SU-DHL-6 (cell line): ENCODE data around the gene CHI3L2.
A peak's percentile ranks its signal among the peaks of the same experiment; 100 is the strongest.

ENCODE experiments used
- H2AFZ ChIP-seq: fragments of 200-600 bp; sonication (generic); 2 replicates; pipeline ENCODE4 v1.6.1; 2014; ENCODE audit warnings: low read depth, mild to moderate bottlenecking, moderate library complexity, mixed read lengths, antibody characterized with exemption, low read length; ENCODE audit not compliant: severe bottlenecking
- H3F3A ChIP-seq: fragments of 200-600 bp; shearing (Covaris generic); 2 replicates; pipeline ENCODE4 v1.6.0; 2016; ENCODE audit warnings: antibody characterized with exemption, mild to moderate bottlenecking; ENCODE audit not compliant: insufficient read depth
- H3K27ac ChIP-seq: fragments of 200-600 bp; sonication (generic); 2 replicates; pipeline ENCODE4 v1.5.1; 2016; ENCODE audit warnings: low read depth, mild to moderate bottlenecking, low read length, moderate library complexity, mixed read lengths
- H3K27me3 ChIP-seq: fragments of 200-600 bp; sonication (generic), shearing (Covaris generic); 2 replicates; pipeline ENCODE4 v1.6.0; 2014; ENCODE audit warnings: mild to moderate bottlenecking, low read length
- H3K36me3 ChIP-seq: fragments of 200-600 bp; sonication (generic); 2 replicates; pipeline ENCODE4 v1.6.1; 2014; ENCODE audit warnings: mild to moderate bottlenecking, low read length, mixed read lengths
- H3K4me2 ChIP-seq: fragments of 300-600, 200-600 bp; shearing (Covaris generic), sonication (generic); 2 replicates; pipeline ENCODE4 v1.6.0; 2014; ENCODE audit warnings: low read length, low read depth, mild to moderate bottlenecking; ENCODE audit not compliant: poor library complexity, severe bottlenecking
- H3K4me3 ChIP-seq: fragments of 200-600 bp; sonication (generic); 2 replicates; pipeline ENCODE4 v1.5.1; 2014; ENCODE audit warnings: antibody characterized with exemption, low read length, mild to moderate bottlenecking, mixed read lengths; ENCODE audit not compliant: insufficient read depth, poor library complexity, severe bottlenecking
- H3K79me2 ChIP-seq: fragments of 200-600 bp; sonication (generic); 2 replicates; pipeline ENCODE4 v1.6.1; 2014; ENCODE audit warnings: mild to moderate bottlenecking, low read length, moderate library complexity; ENCODE audit not compliant: insufficient read depth
- H3K9ac ChIP-seq: fragments of 200-600 bp; sonication (generic); 2 replicates; pipeline ENCODE4 v1.7.0; 2014; ENCODE audit warnings: mild to moderate bottlenecking, low read length
- H3K9me2 ChIP-seq: fragments of 200-600 bp; sonication (generic); replicated peaks from 2 replicates; pipeline ENCODE4 v1.6.1; 2014; ENCODE audit warnings: low read length; ENCODE audit not compliant: insufficient read depth
- H3K9me3 ChIP-seq: fragments of 200-600 bp; sonication (generic); 2 replicates; pipeline ENCODE4 v1.6.1; 2014; ENCODE audit warnings: low read length, mixed read lengths; ENCODE audit not compliant: insufficient read depth
- H4K20me1 ChIP-seq: fragments of 200-600 bp; sonication (generic); 2 replicates; pipeline ENCODE4 v1.6.1; 2014; ENCODE audit warnings: low read depth, mild to moderate bottlenecking, antibody characterized with exemption, low read length, moderate library complexity, mixed read lengths
- EZH2phosphoT487 ChIP-seq: fragments of 200-600 bp; sonication (generic), shearing (Covaris generic); conservative IDR thresholded peaks from 2 replicates; pipeline ENCODE4 v1.6.1; 2018; ENCODE audit warnings: mild to moderate bottlenecking, antibody characterized with exemption, low read length, moderate library complexity, mixed read lengths
- TF ChIP-seq, protein P1 (sequence below): fragments of 200-600 bp; sonication (generic); IDR thresholded peaks from one replicate; pipeline ENCODE4 v1.5.1; 2017; ENCODE audit warnings: antibody characterized with exemption, mild to moderate bottlenecking, low read length, moderate library complexity; ENCODE audit not compliant: insufficient read depth, poor library complexity, severe bottlenecking

CHI3L2 gene

GRCh38 chr1:111199881-111200801, 27.4 kb upstream of the CHI3L2 start, which contains the start of gene DENND2D:
Gene DENND2D (minus strand): TSS chr1:111200646. CDS start chr1:111200459, 187 bp downstream.
- H3K27ac ChIP-seq = peak within 1 kb of the TSS; percentile 91
- H3K4me2 ChIP-seq = no peak within 1 kb of the TSS
- no peaks in the 10 kb centered on the region for H3K9me2 ChIP-seq
- no peaks in the 10 kb centered on the region for H3K9me3 ChIP-seq
- H3K79me2 ChIP-seq = peaks cover 23% of the 10 kb centered on the region
- TF ChIP-seq EZH2phosphoT487 = no peak
- TF ChIP-seq, protein P1, sequence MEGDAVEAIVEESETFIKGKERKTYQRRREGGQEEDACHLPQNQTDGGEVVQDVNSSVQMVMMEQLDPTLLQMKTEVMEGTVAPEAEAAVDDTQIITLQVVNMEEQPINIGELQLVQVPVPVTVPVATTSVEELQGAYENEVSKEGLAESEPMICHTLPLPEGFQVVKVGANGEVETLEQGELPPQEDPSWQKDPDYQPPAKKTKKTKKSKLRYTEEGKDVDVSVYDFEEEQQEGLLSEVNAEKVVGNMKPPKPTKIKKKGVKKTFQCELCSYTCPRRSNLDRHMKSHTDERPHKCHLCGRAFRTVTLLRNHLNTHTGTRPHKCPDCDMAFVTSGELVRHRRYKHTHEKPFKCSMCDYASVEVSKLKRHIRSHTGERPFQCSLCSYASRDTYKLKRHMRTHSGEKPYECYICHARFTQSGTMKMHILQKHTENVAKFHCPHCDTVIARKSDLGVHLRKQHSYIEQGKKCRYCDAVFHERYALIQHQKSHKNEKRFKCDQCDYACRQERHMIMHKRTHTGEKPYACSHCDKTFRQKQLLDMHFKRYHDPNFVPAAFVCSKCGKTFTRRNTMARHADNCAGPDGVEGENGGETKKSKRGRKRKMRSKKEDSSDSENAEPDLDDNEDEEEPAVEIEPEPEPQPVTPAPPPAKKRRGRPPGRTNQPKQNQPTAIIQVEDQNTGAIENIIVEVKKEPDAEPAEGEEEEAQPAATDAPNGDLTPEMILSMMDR = no peak
- H3K9ac ChIP-seq = no peak within 1 kb of the TSS; the same call in 1 of the 2 replicates
- H3K36me3 ChIP-seq = no peaks in the 10 kb centered on the region
- peaks cover 14% of the 10 kb centered on the region for H3F3A ChIP-seq
- no peaks in the 10 kb centered on the region for H3K27me3 ChIP-seq
- H4K20me1 ChIP-seq = no peaks in the 10 kb centered on the region
- no peak within 1 kb of the TSS for H3K4me3 ChIP-seq
- H2AFZ ChIP-seq = no peak within 1 kb of the TSS

- Histone ChIP-seq H4K20me1 (no peaks in the 10 kb centered on the region), H3K9ac (no peak overlapping the region), H3K9me2 (no peaks in the 10 kb centered on the region), H3F3A (peaks cover 20% of the 10 kb centered on the region), H3K27me3 (no peaks in the 10 kb centered on the region), H3K4me2 (no peak overlapping the region), H2AFZ (no peak overlapping the region), H3K27ac (peak overlapping the region; percentile 91), H3K36me3 (no peaks in the 10 kb centered on the region), H3K4me3 (no peak overlapping the region), H3K9me3 (no peaks in the 10 kb centered on the region), H3K79me2 (peaks cover 23% of the 10 kb centered on the region)
- TF ChIP-seq, protein P1 = no peak
- no peak for TF ChIP-seq EZH2phosphoT487
Observed at GRCh38 chr1:111200802-111201161, 26.7 kb upstream of the CHI3L2 start.

DNA sequence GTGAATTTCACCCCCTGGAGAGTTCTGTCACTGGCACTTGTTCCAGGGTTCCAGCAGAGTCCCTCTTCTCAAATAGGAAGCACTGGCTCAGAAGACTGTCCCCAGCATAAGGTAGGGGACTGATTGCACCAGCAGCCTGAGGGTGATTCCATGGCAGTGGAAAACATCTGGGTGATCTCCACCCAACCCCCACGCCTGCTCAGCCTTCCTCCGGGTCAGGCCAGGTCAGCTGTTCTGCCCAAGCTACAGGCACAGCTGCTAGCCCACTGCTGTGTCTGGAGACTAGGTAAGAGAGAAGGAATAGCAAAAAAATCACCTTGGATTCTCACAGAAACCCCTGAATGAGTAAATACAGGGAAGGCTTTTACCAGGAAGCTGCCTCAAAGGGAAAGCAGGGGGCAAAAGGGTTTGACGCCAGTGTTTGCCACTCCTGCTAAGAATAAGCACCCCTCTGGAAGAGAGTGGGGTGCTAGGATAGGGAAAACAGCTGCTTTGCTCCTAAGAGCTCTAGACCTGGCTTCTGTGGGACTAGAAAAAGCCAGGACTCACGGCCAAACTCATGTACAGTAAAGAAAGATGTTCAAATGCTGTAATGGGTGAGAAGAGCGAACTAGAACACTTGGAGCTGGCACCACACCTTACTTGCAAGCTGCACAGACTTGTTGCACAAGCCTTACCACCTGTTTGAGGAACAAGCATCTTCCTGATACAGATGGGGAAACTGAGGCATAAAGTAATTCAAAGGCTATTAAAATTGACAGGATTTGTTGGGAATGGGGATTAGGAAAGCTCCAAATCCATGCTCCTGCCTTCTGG, 26.0 kb upstream of the CHI3L2 start:
- Histone ChIP-seq H3K27ac (peak overlapping the region; percentile 91), H3K4me2 (peak overlapping the region; percentile 95)
- TF ChIP-seq, protein P1 = no peak
- no peak for TF ChIP-seq EZH2phosphoT487

More for the DNA sequence above, 26.0 kb upstream of the CHI3L2 start:
- Histone ChIP-seq H3K9me3 (no peaks in the 10 kb centered on the region), H3K36me3 (no peaks in the 10 kb centered on the region), H4K20me1 (no peaks in the 10 kb centered on the region), H2AFZ (no peak overlapping the region), H3K4me3 (no peak overlapping the region), H3F3A (peaks cover 27% of the 10 kb centered on the region), H3K9me2 (no peaks in the 10 kb centered on the region), H3K79me2 (peaks cover 23% of the 10 kb centered on the region), H3K9ac (no peak overlapping the region; the same call in 1 of the 2 replicates), H3K27me3 (no peaks in the 10 kb centered on the region)
